ENCODE measurements around the gene SRRM4. TPM values are rescaled to one million over a fixed set of nuclear protein-coding genes. Genes with fewer than 3 reads are reported as not detected.

Gene SRRM4
- total RNA-seq, 1 experiment from 2014 or later, result not detected

DNA sequence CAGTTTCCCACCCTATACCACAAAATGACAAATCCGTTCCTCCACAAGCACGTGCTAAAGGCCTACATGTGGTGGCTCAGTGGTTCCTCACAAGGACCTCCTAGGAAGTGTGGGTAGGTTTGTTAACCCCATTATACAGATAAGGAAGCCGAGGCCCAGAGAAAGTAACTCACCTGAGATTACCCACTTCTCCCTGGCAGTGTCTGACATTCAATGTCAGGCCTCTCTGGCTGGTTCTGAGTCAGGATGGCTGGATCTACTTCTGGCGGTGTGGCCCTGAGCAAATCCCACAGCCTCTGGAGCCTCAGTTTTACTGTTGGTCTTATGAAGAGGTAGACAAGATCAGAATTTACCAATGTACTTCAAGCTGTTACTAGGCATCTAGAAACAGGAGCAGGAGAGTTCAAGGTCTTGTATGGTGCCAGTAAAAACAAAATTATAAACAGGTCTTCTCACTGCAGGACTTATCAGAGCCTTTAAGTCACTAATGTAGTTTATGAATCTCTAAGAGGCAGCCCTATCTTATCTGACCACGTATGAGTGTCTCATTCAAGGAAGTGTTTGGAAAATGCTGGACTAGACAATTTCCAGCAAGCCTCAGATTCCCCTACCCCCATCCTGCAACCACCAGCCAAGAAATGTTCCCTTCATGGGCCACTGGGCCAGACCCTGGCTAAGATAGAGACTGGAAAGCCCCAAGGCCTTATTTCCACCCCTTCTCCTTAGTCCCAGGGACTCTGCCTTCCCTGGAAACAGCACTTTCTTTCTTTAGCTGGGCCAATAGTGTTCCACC is 201.6 kb downstream of the SRRM4 start:
- no peak for DNase-seq (ENCODE audit: extremely low read depth, low read depth)

DNA sequence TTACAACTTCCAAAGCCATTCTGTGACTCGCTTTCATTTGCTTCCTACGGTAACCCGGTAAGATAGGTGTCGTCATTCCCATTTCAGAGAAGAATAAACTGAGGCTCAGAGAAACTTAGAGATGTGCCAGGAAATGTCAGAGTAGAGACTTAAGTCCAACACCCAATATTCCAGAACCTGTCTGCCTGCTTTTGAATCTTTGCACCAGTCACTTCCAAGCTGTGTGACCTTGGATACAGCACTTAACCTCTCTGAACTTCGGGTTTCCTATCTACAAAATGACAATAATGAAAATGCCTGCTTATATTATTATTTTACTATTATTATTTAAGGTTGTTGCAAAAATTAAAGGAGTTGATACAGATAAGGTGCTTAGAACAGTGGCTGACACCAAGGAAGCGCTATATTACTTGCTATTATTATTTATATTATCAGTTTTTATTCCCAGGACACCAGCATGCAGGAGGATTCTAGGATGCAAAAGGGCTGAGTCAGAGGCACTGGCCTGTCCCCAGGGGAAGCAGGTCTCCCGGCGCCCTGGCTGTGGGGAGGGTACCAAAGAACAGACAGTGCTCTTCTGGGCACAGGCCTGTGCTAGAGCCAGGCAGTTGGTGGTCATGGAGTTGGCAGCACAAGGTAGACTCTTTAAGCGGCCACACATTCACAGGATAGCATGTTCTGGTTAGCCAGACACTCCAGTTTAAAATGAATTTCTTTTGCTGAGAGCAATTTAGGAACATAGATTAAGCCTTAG is 202.8 kb downstream of the SRRM4 start:
- no peak for DNase-seq (ENCODE audit: extremely low read depth, low read depth)

DNA sequence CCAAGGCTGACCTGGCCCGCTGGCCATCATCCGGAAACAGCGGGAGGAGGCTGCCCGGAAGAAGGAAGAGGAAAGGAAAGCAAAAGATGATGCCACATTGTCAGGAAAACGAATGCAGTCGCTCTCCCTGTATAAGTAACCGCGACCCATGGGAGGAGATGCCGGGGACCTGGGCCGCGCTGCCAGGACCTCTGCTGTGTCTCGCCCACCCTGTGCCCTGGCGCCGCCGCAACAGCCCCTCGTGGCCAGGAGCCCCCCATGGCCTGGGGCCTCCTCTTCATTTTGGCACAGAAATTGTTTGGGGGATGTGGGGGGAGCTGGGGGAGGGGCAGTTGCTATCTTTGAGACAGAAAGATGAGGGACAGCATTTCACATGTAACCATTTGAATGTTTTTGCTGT is 213.9 kb downstream of the SRRM4 start:
- DNase-seq (ENCODE audit: extremely low read depth, low read depth), result no peak

DNA sequence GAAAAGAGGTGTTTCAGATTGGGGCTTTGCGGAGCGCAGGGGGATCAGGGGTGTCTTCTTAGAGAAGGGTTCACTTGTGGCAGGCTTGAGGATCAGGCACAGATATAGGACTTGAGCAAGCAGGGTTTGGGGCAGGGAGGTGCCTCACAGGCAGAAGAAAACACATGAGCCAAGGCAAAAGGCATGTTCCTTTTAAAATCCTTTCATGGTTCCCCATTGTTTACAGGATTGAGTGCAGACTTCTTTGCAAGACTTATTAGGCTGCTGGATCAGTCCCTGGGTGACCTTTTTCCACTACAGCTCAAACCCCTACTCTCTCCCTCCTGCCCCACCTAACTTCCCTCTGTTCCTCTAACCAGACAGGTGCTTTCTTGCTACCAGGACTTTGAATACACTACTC is 217.1 kb downstream of the SRRM4 start:
- DNase-seq (ENCODE audit: extremely low read depth, low read depth), result no peak

DNA sequence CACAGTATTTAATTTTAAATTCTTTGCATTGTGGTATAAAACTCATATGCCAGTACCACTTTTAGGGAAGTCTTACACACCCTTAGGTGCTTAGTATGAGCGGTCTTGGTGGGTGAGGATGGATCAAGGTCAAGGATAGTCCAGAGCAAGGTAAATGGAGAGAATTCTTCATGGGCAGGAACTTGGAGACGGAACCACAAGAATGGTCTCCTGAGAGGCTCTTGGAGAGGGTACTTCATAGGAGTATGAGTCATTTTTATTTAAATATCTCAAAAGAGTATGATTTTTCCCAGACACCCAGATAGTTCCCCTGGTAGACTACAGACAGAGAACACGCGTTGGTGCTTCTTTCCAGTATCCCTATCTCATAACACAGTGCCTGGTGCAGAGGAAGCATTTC is 219.3 kb downstream of the SRRM4 start:
- no peak for DNase-seq (ENCODE audit: extremely low read depth, low read depth)

DNA sequence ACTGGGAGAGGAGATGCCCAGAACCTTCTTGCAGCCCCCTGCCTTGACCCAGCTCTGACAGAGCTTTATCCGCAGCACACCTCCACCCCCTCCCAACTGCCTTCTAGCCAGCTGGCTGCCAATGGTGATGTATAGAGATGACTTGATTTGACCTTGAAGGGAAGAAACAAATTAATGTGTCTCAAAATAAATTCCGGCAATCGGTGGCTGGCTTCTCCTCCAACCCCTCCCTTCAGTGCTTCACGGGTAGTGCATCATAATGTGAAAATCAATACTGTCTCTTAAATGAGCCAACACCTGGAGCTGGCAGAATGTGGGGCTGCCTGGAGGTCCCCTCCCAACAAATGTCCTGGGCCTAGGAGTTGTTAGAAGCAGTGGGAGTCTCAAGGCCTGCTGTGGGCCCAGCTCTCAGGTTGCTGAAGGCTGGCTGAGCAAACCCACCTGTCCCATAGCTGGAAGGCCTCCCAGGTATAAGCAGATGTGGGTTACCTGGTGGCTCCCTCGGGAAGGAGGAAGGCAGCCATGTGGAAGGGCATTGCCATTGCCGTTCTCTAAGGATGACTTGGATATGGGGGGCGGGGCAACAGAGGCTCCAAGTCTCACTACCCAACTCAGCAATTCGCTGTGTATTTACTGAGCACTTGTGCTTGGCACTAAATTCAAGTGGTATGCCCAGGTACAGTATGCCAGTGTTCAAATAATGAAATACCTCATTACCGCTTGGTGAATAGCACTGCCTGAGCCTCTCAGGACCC is 220.6 kb downstream of the SRRM4 start:
- DNase-seq (ENCODE audit: extremely low read depth, low read depth), result no peak

DNA sequence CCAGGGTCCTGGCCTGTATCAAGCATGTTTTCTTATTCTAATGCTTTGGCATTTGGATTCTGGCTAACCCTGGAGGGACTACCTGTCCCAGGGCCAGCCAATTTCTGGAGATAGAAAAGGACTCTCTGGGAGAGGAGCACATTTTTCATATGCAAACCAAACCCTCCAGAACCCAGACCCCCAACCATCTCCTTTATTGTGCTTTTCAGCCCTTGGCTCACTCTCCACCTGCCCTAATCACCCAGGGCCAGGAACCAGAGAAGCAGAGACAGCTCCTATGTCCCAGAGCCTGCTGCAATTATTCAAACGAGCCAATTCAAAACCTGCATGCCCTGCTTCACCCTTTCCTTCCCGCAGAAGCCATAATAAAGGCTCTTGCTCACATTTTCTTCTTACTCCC is 221.2 kb downstream of the SRRM4 start:
- DNase-seq (ENCODE audit: extremely low read depth, low read depth), result no peak

DNA sequence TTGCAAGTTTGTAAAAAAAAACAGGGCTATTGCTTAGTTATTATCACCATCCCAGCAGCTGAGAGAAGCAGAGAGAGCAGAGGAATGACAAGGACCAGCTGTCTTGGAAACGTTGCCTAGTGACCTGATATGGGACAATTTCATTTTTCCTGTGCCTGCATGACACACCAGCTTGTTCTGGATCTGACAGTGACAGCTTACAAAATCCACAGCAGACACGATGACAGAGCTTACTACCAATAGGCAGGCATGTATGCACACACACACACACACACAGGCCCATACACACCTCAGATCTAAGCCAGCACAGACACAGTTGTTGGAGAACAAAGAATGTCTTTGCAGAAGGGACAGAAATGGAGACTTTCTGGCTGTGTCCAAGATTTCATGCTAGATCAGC is 222.8 kb downstream of the SRRM4 start:
- DNase-seq (ENCODE audit: extremely low read depth, low read depth), result no peak

DNA sequence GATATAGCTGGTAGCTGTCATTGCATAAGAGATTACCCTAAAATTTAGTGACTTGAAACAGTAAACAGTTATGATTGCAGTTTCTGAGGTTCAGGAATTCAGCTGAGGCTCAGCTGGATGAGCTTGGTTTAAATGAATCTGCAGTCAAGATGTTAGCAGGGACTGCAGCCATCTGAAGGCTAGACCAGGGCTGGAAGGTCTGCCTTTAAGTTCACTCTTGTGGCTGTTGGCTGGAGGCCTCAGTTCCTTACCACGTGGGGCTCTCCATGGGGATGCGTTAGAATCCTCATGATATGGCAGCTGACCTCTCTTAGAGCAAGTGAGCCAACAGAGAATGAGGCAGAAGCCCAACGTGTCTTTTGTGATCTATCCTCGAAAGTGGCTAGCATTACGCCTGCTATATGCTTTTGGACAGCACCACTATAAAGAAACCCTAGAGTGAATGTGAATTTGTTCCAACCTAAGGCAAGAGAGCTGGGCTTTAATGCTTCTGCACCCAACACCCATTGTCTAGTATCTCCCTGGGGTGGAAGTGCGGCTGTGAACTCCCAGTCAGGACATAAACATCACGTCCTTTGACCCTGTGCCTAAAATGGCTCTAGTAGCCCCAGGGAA is 223.4 kb downstream of the SRRM4 start:
- no peak for DNase-seq (ENCODE audit: extremely low read depth, low read depth)

DNA sequence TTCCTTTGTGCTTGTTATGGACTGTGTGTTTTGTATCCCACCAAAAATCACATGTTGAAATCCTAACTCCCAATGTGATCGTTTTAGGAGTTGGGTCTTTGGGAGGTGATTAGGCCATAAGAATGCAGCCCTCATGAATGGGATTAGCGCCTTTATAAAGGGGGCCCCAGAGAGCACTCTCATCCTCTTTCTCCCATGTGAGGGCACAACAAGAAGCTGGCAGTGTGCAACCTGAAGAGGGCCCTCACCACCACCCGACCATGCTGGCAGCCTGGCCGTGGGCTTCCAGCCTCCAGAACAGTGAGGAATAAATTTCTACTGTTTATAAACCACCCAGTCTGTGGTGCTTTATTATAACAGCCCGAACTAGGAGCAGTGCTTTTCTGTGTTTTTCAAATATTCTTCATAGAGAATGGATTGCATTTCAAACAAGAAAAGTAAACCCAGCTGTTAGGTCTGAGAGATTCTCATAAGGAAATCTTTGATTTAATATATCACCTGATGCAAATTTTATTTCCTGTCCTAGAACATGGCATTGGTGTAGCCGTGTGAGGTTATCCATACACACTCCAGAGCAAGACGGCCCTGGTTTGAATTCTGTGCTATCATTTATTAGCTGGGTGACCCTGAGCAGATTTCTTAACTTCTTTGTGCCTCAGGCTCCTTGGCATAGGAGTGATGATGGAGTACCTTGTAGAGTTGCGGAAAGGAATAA is 225.2 kb downstream of the SRRM4 start:
- DNase-seq (ENCODE audit: extremely low read depth, low read depth), result no peak

DNA sequence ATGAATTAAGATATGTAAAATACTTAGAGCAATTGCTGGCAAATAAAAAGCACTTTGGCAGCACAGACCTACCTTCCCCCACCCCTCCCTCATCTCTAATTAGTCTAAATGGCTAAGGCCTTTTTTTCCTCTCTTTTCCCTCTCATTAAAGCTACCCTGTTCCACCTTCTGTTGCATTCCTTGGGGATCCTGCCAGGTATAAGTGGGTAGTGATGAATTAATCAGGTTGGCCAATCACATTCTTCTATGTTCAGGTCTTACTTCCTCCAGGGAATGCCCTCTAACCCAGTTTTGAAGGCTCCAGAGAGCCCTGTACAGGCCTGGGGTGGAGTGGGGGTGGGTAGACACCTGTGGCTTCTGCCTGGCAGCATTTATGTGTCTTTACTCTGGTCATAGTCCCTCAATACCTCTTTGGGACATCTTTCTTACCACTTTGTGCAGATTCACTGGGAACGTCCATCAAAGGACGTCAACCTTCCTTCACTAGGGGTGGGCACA is 225.8 kb downstream of the SRRM4 start:
- no peak for DNase-seq (ENCODE audit: extremely low read depth, low read depth)

DNA sequence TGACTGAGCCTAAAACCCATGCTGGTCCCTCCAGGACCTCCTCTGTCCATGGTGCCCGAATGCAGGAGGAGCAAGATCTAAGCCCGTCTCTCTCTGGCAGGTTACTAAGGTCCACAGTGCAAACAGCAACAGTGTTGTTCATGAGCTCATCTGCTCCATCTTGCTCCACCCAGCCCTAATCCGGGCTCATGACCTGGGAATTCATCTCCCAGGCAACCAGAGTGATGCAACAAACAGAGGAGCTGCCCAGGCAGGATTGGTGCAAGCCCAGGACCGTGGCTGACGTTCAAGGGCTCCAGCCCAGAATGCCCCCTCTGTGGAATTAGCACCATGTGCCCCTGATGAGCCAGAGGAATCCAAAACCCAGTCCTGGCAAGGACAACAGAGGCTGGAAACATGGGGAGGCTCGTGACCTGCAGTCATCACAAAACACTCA is 227.3 kb downstream of the SRRM4 start:
- DNase-seq (ENCODE audit: extremely low read depth, low read depth), result peak; percentile 20

DNA sequence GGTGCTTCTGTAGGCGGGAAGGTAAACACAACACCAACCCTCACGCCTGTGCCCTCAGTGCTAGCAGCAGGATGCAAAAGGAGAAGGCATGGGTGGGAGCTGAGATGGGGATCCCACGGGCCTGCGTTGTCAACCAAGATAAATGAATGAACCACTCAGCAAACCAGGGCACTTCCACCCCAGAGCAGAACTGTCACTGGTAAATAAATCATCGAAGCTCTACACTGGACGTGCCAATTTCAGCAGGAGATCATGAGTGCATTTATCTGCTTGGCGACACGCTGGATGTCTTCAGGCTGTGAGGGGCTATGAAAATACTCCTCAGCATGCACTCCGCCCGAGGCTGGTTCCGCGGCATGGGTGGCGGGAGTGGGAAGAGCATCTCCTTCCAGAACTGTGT is 230.5 kb downstream of the SRRM4 start:
- DNase-seq (ENCODE audit: extremely low read depth, low read depth), result no peak

Other genes starting within 250 kb of the SRRM4 start
- 35.8 and 36.9 TPM in 2 replicates for gene HSPB8, start 197.4 kb downstream of the SRRM4 start, total RNA-seq (2014; rRNA removed; shearing (Covaris generic))